Raji (cell line): Measurements from ENCODE around the gene MAP2K3.

ENCODE experiments used
- POLR2A ChIP-seq: IDR thresholded peaks from 2 replicates; pipeline ENCODE4 v1.6.1; 2011; ENCODE audit warnings: low read depth, low read length, control low read depth; ENCODE audit not compliant: insufficient read depth

MAP2K3 gene

GRCh38 chr17:21295036-21295952 is 10.8 kb downstream of the MAP2K3 start:
- no peak for TF ChIP-seq POLR2A

DNA sequence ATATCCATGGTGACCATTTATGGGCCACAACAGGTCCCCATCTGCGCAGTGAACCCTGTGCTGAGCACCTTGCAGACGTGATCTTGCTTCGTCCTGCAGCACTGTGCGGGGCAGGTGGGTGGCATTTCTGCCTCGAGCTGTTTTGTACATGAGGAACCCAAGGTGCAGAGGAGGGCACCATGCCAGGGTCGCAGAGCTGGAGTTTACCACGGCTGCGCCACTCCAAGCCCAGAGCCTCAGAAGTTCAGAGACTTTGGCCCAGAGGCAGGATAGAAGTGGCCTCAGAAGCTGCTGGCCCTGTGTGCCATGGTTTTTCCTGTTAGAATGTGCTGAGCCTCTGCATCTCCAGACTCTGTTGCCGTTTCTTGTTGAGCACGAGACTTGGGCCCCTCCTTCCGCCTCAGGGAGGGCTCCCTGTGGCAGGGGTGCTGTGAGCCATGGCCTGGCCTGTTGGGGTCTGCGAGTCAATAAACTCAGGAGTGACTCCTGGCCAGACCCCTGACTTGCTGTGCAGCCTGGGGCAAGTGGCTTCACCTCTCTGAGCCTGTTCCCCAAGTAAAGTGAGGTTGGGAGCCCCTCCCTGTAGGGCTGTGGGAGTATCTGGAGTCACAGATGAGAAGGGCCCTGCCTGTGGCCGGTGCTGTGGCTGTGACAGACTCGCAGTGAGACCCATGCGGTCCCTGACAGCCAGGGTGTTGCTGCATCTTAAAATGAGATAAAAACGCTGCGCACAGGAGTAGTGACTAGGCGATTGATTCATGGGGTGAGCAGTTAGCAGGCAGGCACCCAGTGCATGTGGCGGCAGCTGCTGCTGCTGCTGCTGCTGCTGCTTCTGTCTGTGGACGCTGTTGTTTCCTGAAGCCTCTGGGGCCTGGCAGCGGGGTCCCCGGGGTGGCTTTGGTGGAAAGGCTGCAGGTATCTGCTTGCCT is 11.8 kb downstream of the MAP2K3 start:
- no peak for TF ChIP-seq POLR2A

- TF ChIP-seq POLR2A: no peak
These were observed 12.6 kb downstream of the MAP2K3 start for GRCh38 chr17:21297026-21297520.

- no peak for TF ChIP-seq POLR2A
These were observed 13.1 kb downstream of the MAP2K3 start for GRCh38 chr17:21297597-21297996.

DNA sequence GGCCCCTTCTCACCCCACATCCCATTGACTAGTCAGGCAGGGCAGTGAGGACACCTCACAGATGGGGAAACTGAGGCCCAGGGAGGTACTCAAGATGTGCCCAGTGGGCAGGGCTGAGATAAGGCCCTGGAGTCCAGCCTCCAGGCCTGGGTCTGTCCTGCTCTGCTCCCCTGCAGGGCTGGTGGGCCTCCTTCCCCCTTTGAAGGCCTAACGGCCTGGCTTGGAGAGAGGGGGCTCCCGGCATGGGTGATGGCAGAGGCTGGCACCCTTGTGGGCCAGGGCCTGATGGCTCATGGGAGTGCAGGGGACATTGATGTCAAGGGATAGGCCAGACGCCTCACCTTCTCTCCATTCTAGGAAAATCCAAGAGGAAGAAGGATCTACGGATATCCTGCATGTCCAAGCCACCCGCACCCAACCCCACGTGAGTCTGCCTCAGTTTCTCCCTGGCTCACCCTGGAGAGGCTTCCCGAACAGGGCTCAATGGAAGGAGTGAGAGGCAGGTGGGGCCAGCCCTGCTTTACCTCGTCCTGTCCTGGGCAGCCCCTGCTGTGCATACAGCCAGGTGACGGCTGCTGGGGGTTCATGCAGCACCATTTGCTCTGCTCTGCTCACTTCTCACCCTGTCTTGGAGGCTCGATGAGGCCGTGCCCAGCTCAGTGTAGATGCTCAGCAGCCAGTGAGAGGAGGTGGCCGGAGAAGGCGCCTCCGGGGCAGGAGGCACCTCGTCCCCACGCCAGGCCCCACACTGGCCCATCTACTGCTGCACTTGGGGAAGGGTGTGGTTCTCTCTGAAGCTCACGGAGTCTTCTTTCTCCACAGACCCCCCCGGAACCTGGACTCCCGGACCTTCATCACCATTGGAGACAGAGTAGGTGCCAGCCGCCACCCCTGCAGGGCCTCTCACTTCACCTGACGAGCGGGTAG is 13.8 kb downstream of the MAP2K3 start:
- no peak for TF ChIP-seq POLR2A

DNA sequence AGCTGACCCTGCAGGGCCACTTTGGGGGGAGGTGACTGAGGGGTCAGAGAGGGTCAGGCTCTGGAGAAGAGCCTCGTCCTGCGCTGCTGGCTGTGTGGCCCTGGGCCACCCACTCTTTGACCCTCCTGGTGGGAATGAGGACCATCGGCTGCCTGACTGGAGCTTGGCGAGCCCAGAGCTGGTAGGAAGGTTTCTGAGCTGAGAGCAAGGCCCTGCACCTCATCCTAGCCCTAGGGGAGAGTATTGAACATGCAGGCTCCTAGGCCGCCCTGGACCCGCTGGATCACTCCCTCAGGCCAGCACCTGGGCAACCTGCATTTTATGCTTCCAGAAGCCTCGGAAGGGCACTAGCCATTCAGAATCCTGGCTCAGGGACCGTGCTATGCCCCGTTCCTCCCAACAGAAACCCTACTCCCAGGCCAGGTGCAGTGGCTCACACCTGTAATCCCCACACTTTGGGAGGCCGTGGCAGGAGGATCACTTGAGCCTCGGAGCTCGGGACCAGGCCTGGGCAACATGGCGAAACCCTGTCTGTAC is 14.5 kb downstream of the MAP2K3 start:
- TF ChIP-seq POLR2A: no peak

- no peak for TF ChIP-seq POLR2A
These were observed 15.6 kb downstream of the MAP2K3 start for GRCh38 chr17:21299981-21300600.

DNA sequence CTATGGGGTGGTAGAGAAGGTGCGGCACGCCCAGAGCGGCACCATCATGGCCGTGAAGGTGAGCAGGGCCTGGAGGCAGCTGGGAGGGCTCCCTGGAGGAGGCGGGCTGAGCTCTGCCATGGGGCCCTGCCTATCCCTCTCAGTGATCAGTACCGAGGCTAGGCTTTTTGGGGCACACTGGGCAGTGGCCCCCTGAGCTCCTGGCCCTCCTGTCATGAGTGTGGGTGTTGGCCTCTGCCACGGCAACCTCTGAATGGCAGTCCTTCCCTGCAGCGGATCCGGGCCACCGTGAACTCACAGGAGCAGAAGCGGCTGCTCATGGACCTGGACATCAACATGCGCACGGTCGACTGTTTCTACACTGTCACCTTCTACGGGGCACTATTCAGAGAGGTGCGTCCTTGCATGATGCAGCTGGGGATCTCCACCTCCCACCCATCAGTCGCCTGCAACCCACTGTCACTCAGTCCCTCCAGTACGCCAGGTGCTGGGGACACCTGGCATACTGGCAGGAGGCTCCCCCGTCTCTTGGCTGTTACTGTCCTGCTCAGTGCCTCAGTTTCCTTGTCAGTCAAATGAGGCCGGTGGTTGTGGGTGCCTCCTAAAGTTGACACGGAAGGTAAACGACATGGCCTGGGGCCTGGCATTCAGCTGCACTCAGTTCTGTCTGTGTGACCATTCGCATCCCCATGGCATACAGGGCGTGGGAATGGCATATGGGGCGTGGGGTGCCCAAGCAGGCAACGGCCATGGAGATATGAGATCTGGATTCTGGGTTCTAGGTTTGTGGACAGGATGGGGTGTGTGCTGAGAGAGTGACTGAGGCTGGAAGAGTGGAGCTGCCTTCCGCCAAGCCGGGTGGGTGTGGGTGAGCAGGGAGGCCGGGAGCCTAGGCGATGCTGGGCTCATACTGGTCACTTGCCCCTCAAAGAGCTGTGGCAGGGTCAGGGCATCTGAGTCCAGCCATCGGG is 16.4 kb downstream of the MAP2K3 start:
- TF ChIP-seq POLR2A: no peak

- TF ChIP-seq POLR2A: no peak
These were observed 17.4 kb downstream of the MAP2K3 start for GRCh38 chr17:21301593-21302550.

DNA sequence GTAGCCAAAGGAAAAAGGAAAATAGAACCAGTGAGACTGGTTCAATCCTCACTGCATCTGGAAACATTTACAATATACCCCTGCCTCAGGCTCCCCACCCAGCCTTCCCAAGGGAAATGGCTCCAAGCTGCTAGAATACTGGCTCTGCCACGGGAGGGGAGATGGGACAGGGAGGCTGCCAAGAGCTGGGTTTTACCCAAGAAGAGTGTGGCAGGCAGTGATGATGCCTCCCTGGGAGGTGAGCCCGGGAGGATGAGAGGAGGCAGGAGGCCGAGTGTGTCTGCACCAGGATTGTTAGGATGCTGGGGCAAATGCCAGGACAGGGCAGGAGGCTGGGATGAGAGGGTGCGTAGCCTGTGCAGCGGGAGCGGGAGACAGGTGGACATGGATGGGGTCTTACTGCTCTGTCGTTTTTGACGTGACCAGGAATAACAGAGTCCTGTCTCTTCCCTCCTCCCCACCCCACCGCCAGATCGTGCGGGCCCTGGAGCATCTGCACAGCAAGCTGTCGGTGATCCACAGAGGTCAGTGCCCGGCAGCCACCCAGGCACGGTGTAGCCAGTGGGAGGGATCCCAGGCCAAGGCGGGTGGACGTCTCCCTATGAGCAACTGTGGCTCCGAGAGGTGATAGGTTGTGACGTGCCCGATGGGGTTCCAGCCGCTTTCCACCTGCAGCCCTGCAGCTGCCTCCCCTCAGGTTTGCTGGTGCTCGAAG is 18.4 kb downstream of the MAP2K3 start:
- no peak for TF ChIP-seq POLR2A
